Measurements from ENCODE around the gene TRNP1.

GRCh38 chr1:27033043-27033746 is 39.7 kb downstream of the TRNP1 start:
- TF ChIP-seq TAF1 (IDR thresholded peaks at IDR 0.05; ENCODE audit: borderline replicate concordance, low read depth, low read length): no peak
- TF ChIP-seq POLR2A (IDR thresholded peaks at IDR 0.05; ENCODE audit: low read depth, low read length): no peak

Data from GM12892 (cell line).